Measurements from ENCODE around the gene CDH4. TPM values are rescaled to one million over a fixed set of nuclear protein-coding genes. Genes with fewer than 3 reads are reported as not detected.
A peak's percentile ranks its signal among the peaks of the same experiment; 100 is the strongest.

The CDH4 gene
- total and polyA plus RNA-seq, 2 of the 4 experiments (the other 2 are of a cell fraction), result 1.6 to 3.5 TPM

DNA sequence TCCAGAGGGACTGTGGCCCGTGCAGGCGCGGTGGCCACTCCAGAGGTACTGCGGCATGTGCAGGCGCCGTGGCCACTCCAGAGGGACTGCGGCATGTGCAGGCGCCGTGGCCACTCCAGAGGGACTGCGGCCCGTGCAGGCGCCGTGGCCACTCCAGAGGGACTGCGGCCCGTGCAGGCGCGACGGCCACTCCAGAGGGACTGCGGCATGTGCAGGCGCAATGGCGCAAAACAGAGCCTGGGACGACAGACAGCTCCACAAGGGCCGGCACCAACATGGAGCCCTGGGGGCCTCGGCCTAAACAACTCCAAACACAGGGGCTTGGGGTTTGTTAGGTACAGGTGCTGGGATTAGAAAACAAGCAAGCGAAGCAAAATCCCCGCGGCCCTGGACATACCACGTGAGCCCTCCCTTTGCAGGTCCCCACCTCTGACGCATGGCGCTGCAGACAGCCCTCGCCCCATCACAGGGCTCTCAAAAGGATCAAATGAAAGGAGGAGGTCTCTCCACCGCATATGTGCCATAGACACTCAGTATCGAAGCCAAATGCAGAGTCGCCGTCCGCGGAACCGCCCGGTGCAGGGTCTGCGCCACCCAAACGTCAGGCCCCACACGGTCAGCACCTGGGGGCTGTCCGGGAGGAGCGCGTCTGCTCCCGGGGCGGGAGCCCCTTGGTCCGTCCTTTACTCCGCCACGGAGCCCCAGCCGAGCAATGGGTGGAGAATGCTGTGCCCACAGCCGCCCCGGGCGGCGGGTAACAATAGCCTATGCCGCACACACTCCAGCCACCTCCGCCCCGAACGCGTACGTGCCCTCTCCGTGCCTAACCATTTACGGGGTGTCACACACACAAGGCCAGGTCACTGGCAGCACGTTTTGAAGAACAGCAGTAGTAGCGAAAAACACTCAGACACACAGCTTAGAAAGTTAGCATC lies 727.9 kb downstream of the CDH4 start (continued):
- no peak for TF ChIP-seq SMC3 (IDR thresholded peaks at IDR 0.05; ENCODE audit: low read depth, low read length)
- TF ChIP-seq FOS (IDR thresholded peaks at IDR 0.05; ENCODE audit: low read depth, low read length), result no peak

DNA sequence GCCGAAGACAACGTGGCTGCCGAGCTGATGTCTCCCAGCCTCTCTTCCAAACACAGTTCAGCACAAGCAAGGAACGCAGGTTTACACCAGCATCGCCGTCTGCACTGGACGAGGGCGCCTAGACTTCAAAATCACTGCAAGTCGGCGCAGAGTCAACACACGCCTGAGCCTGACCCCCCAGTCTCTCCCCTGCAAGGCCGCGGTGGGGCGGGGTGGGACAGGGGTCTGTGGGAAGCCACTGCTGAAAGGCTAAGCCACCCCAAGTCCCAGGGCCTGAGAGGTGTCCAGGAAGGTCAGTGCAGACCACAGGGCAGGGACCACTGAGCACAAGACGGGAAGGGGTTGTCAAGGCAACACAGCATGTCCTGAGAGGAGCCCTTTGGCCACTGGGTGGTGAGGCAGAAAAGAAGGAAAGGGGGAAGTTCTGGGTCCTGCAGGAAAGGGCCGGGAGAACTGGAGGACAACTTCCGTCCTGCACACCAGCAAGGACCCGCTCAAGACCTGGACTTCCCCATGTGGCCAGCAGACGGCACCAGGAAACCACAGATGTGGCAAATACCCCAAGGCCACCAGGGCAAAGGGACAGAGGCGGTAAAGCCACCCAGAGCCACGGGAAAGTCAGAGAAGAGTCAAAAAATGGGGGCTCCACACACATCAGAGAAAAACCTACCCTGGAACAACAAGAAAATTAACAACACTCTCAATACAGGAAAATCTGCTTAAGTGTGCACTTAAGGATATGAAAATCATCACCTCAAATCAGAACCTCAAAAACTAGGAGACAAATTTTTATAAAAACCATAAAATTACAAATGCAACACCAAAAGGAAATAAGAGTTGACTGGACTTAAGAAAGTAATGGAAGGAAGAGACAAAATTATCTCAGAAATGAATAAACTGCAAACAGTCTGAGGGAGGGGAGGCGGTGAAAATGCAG lies 728.9 kb downstream of the CDH4 start:
- Histone ChIP-seq H4K20me1 (ENCODE audit: insufficient read depth, low read length) (no peaks in the 10 kb centered on the region; the same call in 1 of the 2 replicates), H4K5ac (ENCODE audit: low read depth, low read length) (no peak overlapping the region), H3K79me1 (ENCODE audit: low read depth in 1 of 2, low read length in 2 of 2) (peaks cover 0 to 6% of the 10 kb centered on the region in 2 experiments; a peak in 3 of 4 replicates), H2AK5ac (ENCODE audit: low read depth, low read length) (no peak overlapping the region), H3K9me1 (ENCODE audit: insufficient read depth, low read length) (no peaks in the 10 kb centered on the region; the same call in 1 of the 2 replicates), H3K4me2 (ENCODE audit: low read depth, low read length) (no peak overlapping the region), H3K14ac (replicated peaks; ENCODE audit: low read depth, low read length) (no peak overlapping the region), H3K4ac (ENCODE audit: low read depth, low read length) (no peak overlapping the region), H2BK120ac (ENCODE audit: low read depth, low read length) (no peak overlapping the region), H2BK15ac (ENCODE audit: low read depth, low read length) (no peak overlapping the region), H3K4me3 (ENCODE audit: insufficient read depth, low read depth, low read length) (no peak overlapping the region), H2AK9ac (replicated peaks; ENCODE audit: low read depth, low read length, poor library complexity) (peak overlapping the region; percentile 65), H3K18ac (ENCODE audit: low read depth, low read length) (no peak overlapping the region), H3K9ac (ENCODE audit: low read depth, low read length) (no peak overlapping the region), H2BK20ac (ENCODE audit: low read depth, low read length) (no peak overlapping the region), H3K4me1 (ENCODE audit: control insufficient read depth, insufficient read depth, low read length) (no peaks in the 10 kb centered on the region), H3K23ac (ENCODE audit: low read depth, low read length) (no peak overlapping the region), H4K8ac (ENCODE audit: low read depth in 2 of 2, low read length in 2 of 2) (no peak overlapping the region), H3K27me3 (ENCODE audit: control insufficient read depth, insufficient read depth, low read length) (no peaks in the 10 kb centered on the region), H3K36me3 (ENCODE audit: control insufficient read depth, insufficient read depth, low read length) (peaks cover 14% of the 10 kb centered on the region), H2AFZ (replicated peaks; ENCODE audit: low read length, poor library complexity) (no peak overlapping the region), H3K9me3 (ENCODE audit: control insufficient read depth, insufficient read depth, low read length) (no peaks in the 10 kb centered on the region), H4K91ac (ENCODE audit: insufficient read depth, low read depth, low read length) (no peak overlapping the region), H3K27ac (ENCODE audit: insufficient read depth, low read length) (no peak overlapping the region), H3K56ac (ENCODE audit: extremely low read depth, insufficient read depth, low read length) (no peak overlapping the region), H2BK5ac (ENCODE audit: low read depth, low read length, poor library complexity, severe bottlenecking) (no peak overlapping the region)
- intact Hi-C loops (cut with micrococcal nuclease) (no loop called here), in situ Hi-C loops (cut with MboI; ENCODE audit: low sequenced_read_pairs) (no loop called here), dilution Hi-C loops (cut with HindIII; ENCODE audit: low sequenced_read_pairs, unreplicated experiment) (no loop called here)
- ChIA-PET CTCF (no interaction called here), POLR2A (ENCODE audit: unreplicated experiment) (no interaction called here)
- no TSS peak for BruUV-seq (replicated peaks)
- ATAC-seq (ENCODE audit: low read depth) (peak; percentile 24; the same call in 1 of the 2 replicates), DNase-seq (no peak)
- 97% methylated on average over 12 of the region's 22 CpGs; no CpG with 5 or more reads in 1 of the 2 experiments for WGBS, 2 experiments (ENCODE audit: extremely low coverage in 2 of 2, insufficient read length in 1 of 2)
- TF ChIP-seq MXI1 (IDR thresholded peaks at IDR 0.05; ENCODE audit: borderline replicate concordance, low read depth, low read length) (no peak), CEBPB (IDR thresholded peaks at IDR 0.05; ENCODE audit: low read depth, low read length) (no peak), RAD21 (IDR thresholded peaks at IDR 0.05; ENCODE audit: low read length) (peak; percentile 27; the same call in 1 of the 2 replicates), POLR2A (IDR thresholded peaks at IDR 0.05; ENCODE audit: low read depth, low read length) (no peak), BHLHE40 (IDR thresholded peaks at IDR 0.05; ENCODE audit: low read depth, low read length) (no peak), SMC3 (IDR thresholded peaks at IDR 0.05; ENCODE audit: low read depth, low read length) (0 out of 2 replicates have a peak, but pooled peaks have one; percentile 7), RCOR1 (IDR thresholded peaks at IDR 0.05; ENCODE audit: insufficient replicate concordance, low read length) (no peak), NFE2L2 (IDR thresholded peaks at IDR 0.05; ENCODE audit: low read depth, low read length) (no peak)
- TF ChIP-seq, protein P1, sequence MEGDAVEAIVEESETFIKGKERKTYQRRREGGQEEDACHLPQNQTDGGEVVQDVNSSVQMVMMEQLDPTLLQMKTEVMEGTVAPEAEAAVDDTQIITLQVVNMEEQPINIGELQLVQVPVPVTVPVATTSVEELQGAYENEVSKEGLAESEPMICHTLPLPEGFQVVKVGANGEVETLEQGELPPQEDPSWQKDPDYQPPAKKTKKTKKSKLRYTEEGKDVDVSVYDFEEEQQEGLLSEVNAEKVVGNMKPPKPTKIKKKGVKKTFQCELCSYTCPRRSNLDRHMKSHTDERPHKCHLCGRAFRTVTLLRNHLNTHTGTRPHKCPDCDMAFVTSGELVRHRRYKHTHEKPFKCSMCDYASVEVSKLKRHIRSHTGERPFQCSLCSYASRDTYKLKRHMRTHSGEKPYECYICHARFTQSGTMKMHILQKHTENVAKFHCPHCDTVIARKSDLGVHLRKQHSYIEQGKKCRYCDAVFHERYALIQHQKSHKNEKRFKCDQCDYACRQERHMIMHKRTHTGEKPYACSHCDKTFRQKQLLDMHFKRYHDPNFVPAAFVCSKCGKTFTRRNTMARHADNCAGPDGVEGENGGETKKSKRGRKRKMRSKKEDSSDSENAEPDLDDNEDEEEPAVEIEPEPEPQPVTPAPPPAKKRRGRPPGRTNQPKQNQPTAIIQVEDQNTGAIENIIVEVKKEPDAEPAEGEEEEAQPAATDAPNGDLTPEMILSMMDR (conservative IDR thresholded peaks at IDR 0.05; ENCODE audit: low read depth, low read length), result 0 out of 2 replicates have a peak, but pooled peaks have one; percentile 12
- TF ChIP-seq, protein P2, sequence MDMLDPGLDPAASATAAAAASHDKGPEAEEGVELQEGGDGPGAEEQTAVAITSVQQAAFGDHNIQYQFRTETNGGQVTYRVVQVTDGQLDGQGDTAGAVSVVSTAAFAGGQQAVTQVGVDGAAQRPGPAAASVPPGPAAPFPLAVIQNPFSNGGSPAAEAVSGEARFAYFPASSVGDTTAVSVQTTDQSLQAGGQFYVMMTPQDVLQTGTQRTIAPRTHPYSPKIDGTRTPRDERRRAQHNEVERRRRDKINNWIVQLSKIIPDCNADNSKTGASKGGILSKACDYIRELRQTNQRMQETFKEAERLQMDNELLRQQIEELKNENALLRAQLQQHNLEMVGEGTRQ (IDR thresholded peaks at IDR 0.05; ENCODE audit: low read depth, low read length), result no peak

Measured in IMR-90 (cell line).